A549 (cell line): ENCODE results near the gene HUS1B.

ENCODE experiments used
- CHD2 ChIP-seq: fragments of 150-350 bp; IDR thresholded peaks from 2 replicates; pipeline ENCODE4 v1.6.1; 2014; ENCODE audit warnings: low read length; ENCODE audit not compliant: partially characterized antibody
- CHD4 ChIP-seq: fragments of 200-600 bp; sonication (generic); IDR thresholded peaks from 2 replicates; pipeline ENCODE4 v1.6.1; 2016; ENCODE audit warnings: antibody characterized with exemption, mild to moderate bottlenecking, borderline replicate concordance
- EP300 ChIP-seq, 2 experiments: fragments of >200 bp; sonication (Bioruptor Twin); formaldehyde crosslinking; IDR thresholded peaks; 2 replicates in 1 of 2; 3 replicates in 1 of 2; pipeline ENCODE4 v1.6.1; 2016 to 2017
- FOSB ChIP-seq: fragments of 250-450 bp; sonication (Bioruptor Pico); IDR thresholded peaks from 2 replicates; pipeline ENCODE4 v1.5.0; 2020; ENCODE audit warnings: mild to moderate bottlenecking, moderate library complexity
- MAFK ChIP-seq: fragments of 450-650 bp; IDR thresholded peaks from 2 replicates; pipeline ENCODE4 v1.6.1; 2014; ENCODE audit not compliant: partially characterized antibody
- POLR2A ChIP-seq: IDR thresholded peaks from 2 replicates; pipeline ENCODE4 v1.6.1; 2012; ENCODE audit warnings: mild to moderate bottlenecking, low read length
- RAD21 ChIP-seq, 2 experiments: fragments of >200 bp in 1 of 2; sonication (Bioruptor Twin) in 1 of 2; formaldehyde crosslinking in 1 of 2; IDR thresholded peaks in 1 of 2; conservative IDR thresholded peaks in 1 of 2; 2 replicates in 1 of 2; 3 replicates in 1 of 2; pipeline ENCODE4 v1.6.1; 2012 to 2018; ENCODE audit warnings: inconsistent platforms in 1 of 2
- SREBF2 ChIP-seq: fragments of 450-650 bp; IDR thresholded peaks from 2 replicates; pipeline ENCODE4 v1.6.1; 2014; ENCODE audit warnings: mild to moderate bottlenecking, moderate library complexity
- ZSCAN20 ChIP-seq: fragments of 250-450 bp; sonication (Bioruptor Pico); IDR thresholded peaks from 2 replicates; pipeline ENCODE4 v1.8.0; 2022; ENCODE audit warnings: mild to moderate bottlenecking, moderate library complexity
- TF ChIP-seq, protein P1 (sequence below): fragments of >200 bp; sonication (Bioruptor Twin); formaldehyde crosslinking; IDR thresholded peaks from 3 replicates; pipeline ENCODE4 v1.5.1; 2016
- TF ChIP-seq, protein P2 (sequence below): fragments of 200-600 bp; sonication (generic); IDR thresholded peaks from 2 replicates; pipeline ENCODE4 v1.6.1; 2016; ENCODE audit warnings: antibody characterized with exemption, mild to moderate bottlenecking, moderate library complexity
- TF ChIP-seq, protein P3 (sequence below): fragments of 150-350 bp; IDR thresholded peaks from 2 replicates; pipeline ENCODE4 v1.6.1; 2014; ENCODE audit warnings: low read depth, mild to moderate bottlenecking, low read length

DNA sequence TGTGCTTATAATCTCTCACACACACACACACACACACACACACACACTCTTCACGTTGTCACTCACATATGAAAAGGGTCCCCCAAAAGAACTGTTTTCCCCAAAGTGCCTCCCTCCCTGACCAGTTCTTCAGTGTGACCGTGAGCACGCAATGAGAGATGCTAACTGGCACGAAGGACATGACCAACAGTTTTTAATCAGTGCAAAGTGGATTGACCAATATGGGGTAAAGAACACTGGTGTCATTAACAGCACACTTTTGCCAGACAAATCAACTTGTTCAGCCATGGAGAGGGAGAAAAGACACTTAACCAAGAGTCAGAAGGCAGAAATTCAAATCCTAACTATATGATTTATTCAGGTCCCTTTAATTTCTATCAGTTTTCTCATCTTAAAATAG is 21.0 kb upstream of the HUS1B start:
- TF ChIP-seq, protein P1, sequence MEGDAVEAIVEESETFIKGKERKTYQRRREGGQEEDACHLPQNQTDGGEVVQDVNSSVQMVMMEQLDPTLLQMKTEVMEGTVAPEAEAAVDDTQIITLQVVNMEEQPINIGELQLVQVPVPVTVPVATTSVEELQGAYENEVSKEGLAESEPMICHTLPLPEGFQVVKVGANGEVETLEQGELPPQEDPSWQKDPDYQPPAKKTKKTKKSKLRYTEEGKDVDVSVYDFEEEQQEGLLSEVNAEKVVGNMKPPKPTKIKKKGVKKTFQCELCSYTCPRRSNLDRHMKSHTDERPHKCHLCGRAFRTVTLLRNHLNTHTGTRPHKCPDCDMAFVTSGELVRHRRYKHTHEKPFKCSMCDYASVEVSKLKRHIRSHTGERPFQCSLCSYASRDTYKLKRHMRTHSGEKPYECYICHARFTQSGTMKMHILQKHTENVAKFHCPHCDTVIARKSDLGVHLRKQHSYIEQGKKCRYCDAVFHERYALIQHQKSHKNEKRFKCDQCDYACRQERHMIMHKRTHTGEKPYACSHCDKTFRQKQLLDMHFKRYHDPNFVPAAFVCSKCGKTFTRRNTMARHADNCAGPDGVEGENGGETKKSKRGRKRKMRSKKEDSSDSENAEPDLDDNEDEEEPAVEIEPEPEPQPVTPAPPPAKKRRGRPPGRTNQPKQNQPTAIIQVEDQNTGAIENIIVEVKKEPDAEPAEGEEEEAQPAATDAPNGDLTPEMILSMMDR: no peak
- TF ChIP-seq MAFK (no peak), EP300 (IDR thresholded peaks at IDR 0.05) (no peak), POLR2A (no peak), ZSCAN20 (no peak), SREBF2 (no peak), RAD21 (conservative IDR thresholded peaks at IDR 0.05 in 1 of 2, IDR thresholded peaks at IDR 0.05 in 1 of 2) (no peak), CHD2 (no peak), FOSB (CRISPR knock-in tag) (no peak), CHD4 (no peak)
- TF ChIP-seq, protein P2, sequence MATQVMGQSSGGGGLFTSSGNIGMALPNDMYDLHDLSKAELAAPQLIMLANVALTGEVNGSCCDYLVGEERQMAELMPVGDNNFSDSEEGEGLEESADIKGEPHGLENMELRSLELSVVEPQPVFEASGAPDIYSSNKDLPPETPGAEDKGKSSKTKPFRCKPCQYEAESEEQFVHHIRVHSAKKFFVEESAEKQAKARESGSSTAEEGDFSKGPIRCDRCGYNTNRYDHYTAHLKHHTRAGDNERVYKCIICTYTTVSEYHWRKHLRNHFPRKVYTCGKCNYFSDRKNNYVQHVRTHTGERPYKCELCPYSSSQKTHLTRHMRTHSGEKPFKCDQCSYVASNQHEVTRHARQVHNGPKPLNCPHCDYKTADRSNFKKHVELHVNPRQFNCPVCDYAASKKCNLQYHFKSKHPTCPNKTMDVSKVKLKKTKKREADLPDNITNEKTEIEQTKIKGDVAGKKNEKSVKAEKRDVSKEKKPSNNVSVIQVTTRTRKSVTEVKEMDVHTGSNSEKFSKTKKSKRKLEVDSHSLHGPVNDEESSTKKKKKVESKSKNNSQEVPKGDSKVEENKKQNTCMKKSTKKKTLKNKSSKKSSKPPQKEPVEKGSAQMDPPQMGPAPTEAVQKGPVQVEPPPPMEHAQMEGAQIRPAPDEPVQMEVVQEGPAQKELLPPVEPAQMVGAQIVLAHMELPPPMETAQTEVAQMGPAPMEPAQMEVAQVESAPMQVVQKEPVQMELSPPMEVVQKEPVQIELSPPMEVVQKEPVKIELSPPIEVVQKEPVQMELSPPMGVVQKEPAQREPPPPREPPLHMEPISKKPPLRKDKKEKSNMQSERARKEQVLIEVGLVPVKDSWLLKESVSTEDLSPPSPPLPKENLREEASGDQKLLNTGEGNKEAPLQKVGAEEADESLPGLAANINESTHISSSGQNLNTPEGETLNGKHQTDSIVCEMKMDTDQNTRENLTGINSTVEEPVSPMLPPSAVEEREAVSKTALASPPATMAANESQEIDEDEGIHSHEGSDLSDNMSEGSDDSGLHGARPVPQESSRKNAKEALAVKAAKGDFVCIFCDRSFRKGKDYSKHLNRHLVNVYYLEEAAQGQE: no peak
- TF ChIP-seq, protein P3, sequence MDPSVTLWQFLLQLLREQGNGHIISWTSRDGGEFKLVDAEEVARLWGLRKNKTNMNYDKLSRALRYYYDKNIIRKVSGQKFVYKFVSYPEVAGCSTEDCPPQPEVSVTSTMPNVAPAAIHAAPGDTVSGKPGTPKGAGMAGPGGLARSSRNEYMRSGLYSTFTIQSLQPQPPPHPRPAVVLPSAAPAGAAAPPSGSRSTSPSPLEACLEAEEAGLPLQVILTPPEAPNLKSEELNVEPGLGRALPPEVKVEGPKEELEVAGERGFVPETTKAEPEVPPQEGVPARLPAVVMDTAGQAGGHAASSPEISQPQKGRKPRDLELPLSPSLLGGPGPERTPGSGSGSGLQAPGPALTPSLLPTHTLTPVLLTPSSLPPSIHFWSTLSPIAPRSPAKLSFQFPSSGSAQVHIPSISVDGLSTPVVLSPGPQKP: no peak
